OCI-LY7 (cell line): Measurements from ENCODE around the gene ARVCF. TPM values are rescaled to one million over a fixed set of nuclear protein-coding genes. Genes with fewer than 3 reads are reported as not detected.

Experiments
- BruUV-seq: library from RNA; stranded (reverse); fragments of 400-500 nt; replicated peaks from 2 replicates; lab custom pipeline; 2021; lab: Mats Ljungman, UMichigan
- CTCF ChIA-PET: fragments of 300-600 bp; sonication (Branson Sonifier 250); formaldehyde crosslinking; loops from one replicate; lab custom pipeline; 2022; ENCODE audit warnings: antibody characterized with exemption; ENCODE audit not compliant: unreplicated experiment; lab: Charles Lee
- POLR2A ChIA-PET: fragments of 300-600 bp; sonication (Branson Sonifier 250); formaldehyde crosslinking; loops from one replicate; lab custom pipeline; 2022; ENCODE audit warnings: antibody characterized with exemption; lab: Charles Lee
- DNase-seq: peaks from one replicate; pipeline ENCODE4 v3.0.0-alpha.2; 2015; ENCODE audit warnings: low spot score
- H2AFZ ChIP-seq: fragments of 200-600 bp; sonication (generic), shearing (Covaris generic); 2 replicates; pipeline ENCODE4 v1.6.1; 2014; ENCODE audit warnings: mild to moderate bottlenecking, antibody characterized with exemption, low read length, moderate library complexity
- H3K27ac ChIP-seq: fragments of 200-600 bp; sonication (generic); 2 replicates; pipeline ENCODE4 v1.5.1; 2014; ENCODE audit warnings: mixed run types, low read depth, mild to moderate bottlenecking, moderate library complexity, low read length, inconsistent platforms; ENCODE audit not compliant: poor library complexity, severe bottlenecking
- H3K36me3 ChIP-seq: fragments of 200-600 bp; sonication (generic); 2 replicates; pipeline ENCODE4 v1.6.1; 2014; ENCODE audit warnings: mild to moderate bottlenecking, antibody characterized with exemption, low read length, moderate library complexity, mixed read lengths; ENCODE audit not compliant: insufficient read depth
- H3K4me1 ChIP-seq: fragments of 200-600 bp; sonication (generic); 2 replicates; pipeline ENCODE4 v1.5.1; 2014; ENCODE audit warnings: mild to moderate bottlenecking, low read length; ENCODE audit not compliant: insufficient read depth, poor library complexity, severe bottlenecking
- H3K4me2 ChIP-seq: fragments of 200-600 bp; sonication (generic); 2 replicates; pipeline ENCODE4 v1.6.1; 2014; ENCODE audit warnings: mild to moderate bottlenecking, low read length
- H3K4me3 ChIP-seq: fragments of 200-600 bp; sonication (generic); 2 replicates; pipeline ENCODE4 v1.5.1; 2014; ENCODE audit warnings: mild to moderate bottlenecking, low read depth, low read length; ENCODE audit not compliant: poor library complexity, severe bottlenecking
- H3K79me2 ChIP-seq: fragments of 200-600 bp; sonication (generic); 2 replicates; pipeline ENCODE4 v1.6.1; 2016; ENCODE audit warnings: low read depth, mild to moderate bottlenecking, low read length, moderate library complexity, mixed read lengths; ENCODE audit not compliant: insufficient read depth
- H3K9me2 ChIP-seq: fragments of 200-600 bp; sonication (generic); 2 replicates; pipeline ENCODE4 v1.6.1; 2016; ENCODE audit warnings: mild to moderate bottlenecking, low read length, mixed read lengths; ENCODE audit not compliant: insufficient read depth
- H3K9me3 ChIP-seq: fragments of 200-600 bp; sonication (generic); 2 replicates; pipeline ENCODE4 v1.6.1; 2014; ENCODE audit warnings: mild to moderate bottlenecking, mixed run types, low read length, mixed read lengths
- H4K20me1 ChIP-seq: fragments of 200-600 bp; sonication (generic); 2 replicates; pipeline ENCODE4 v1.6.1; 2014; ENCODE audit warnings: mild to moderate bottlenecking, antibody characterized with exemption, low read length, moderate library complexity, mixed read lengths; ENCODE audit not compliant: insufficient read depth
- EZH2phosphoT487 ChIP-seq: fragments of 200-600 bp; sonication (generic); IDR thresholded peaks from 2 replicates; pipeline ENCODE4 v1.6.1; 2018; ENCODE audit warnings: low read depth, borderline replicate concordance, mild to moderate bottlenecking, mixed run types, antibody characterized with exemption, low read length, moderate library complexity, mixed read lengths
- intact Hi-C: fragments of 100-400 bp; cut with micrococcal nuclease; formaldehyde crosslinking; loops from one replicate; pipeline ENCODE4 v1.10.0; 2022; ENCODE audit not compliant: unreplicated experiment
- total RNA-seq, 2 experiments: library from RNA; depleted of rRNA in 1 of 2; stranded (reverse); fragments of >200 nt in 1 of 2; shearing (Covaris generic) in 1 of 2; gene quantifications; 2 replicates each; pipeline ENCODE4 v1.2.3, GENCODE V29; 2014 to 2022
- TF ChIP-seq, protein P1 (sequence below): fragments of 200-600 bp; sonication (generic); conservative IDR thresholded peaks from 2 replicates; pipeline ENCODE4 v1.5.1; 2014; ENCODE audit warnings: mild to moderate bottlenecking, antibody characterized with exemption, low read length, moderate library complexity, mixed read lengths

ARVCF gene
- total RNA-seq, 2 experiments from 2014 or later, result 2.9 to 3.8 TPM

GRCh38 chr22:20028855-20029549 lies 12.4 kb upstream of the ARVCF start:
- CTCF ChIA-PET, result no interaction called here
- H4K20me1 ChIP-seq, result no peaks in the 10 kb centered on the region
- no peaks in the 10 kb centered on the region for H3K9me2 ChIP-seq
- no peaks in the 10 kb centered on the region; the same call in 1 of the 2 replicates for H3K36me3 ChIP-seq
- peaks cover 30% of the 10 kb centered on the region for H3K4me1 ChIP-seq
- no peaks in the 10 kb centered on the region; the same call in 1 of the 2 replicates for H3K9me3 ChIP-seq
- POLR2A ChIA-PET, result no interaction called here
- no TSS peak for BruUV-seq
- no peak overlapping the region for H3K4me2 ChIP-seq
- no peak for DNase-seq
- no peak for TF ChIP-seq EZH2phosphoT487
- TF ChIP-seq, protein P1, sequence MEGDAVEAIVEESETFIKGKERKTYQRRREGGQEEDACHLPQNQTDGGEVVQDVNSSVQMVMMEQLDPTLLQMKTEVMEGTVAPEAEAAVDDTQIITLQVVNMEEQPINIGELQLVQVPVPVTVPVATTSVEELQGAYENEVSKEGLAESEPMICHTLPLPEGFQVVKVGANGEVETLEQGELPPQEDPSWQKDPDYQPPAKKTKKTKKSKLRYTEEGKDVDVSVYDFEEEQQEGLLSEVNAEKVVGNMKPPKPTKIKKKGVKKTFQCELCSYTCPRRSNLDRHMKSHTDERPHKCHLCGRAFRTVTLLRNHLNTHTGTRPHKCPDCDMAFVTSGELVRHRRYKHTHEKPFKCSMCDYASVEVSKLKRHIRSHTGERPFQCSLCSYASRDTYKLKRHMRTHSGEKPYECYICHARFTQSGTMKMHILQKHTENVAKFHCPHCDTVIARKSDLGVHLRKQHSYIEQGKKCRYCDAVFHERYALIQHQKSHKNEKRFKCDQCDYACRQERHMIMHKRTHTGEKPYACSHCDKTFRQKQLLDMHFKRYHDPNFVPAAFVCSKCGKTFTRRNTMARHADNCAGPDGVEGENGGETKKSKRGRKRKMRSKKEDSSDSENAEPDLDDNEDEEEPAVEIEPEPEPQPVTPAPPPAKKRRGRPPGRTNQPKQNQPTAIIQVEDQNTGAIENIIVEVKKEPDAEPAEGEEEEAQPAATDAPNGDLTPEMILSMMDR, result no peak
- no peak overlapping the region for H3K4me3 ChIP-seq
- intact Hi-C loops, result loop anchor here (1.0 kb wide), 2 partner anchors 59 to 88 kb away; partner anchors contain the start of gene TRMT2A
- no peak overlapping the region for H3K27ac ChIP-seq
- no peaks in the 10 kb centered on the region for H3K79me2 ChIP-seq
- H2AFZ ChIP-seq, result no peak overlapping the region

DNA sequence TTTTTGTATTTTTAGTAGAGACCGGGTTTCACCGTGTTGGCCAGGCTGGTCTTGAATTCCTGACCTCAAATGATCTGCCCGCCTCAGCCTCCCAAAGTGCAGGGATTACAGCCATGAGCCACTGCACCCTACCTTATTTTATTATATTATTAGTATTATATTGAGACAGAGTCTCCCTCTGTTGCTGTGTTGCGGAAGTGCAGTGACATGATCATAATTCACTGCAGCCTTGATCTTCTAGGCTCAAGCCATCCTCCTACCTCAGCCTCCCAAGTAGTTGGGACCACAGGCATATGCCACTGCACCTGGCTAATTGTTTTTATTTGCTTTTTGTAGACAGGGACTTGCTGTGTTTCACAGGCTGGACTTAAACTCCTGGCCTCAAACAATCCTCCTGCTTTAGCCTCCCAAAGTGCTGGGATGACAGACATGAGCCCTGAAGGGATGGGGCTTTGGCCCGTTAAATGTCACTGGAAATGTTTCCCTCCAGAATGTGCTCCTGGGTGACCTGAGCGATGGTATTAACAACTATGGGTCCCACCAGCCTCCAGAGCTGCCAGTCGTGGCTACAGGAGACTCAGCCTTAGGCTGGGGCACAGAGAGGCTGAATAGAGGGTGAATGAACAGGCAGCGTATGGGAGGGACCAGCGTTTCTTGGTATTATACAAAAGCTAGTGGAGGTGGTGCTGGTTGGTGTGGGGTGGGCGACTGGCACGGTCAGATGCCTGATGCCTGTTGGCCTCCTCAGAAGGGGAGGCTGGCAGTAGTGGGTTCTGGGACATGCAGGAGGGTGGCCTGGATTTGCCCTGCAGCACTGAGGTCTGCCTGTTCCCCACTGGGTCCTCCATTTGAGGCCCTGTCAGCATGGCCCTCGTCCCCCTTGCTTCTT lies 11.6 kb upstream of the ARVCF start:
- POLR2A ChIA-PET, result no interaction called here
- H4K20me1 ChIP-seq, result no peaks in the 10 kb centered on the region
- no peak overlapping the region for H2AFZ ChIP-seq
- TF ChIP-seq, protein P1, result peak; percentile 67
- TF ChIP-seq EZH2phosphoT487, result no peak
- H3K9me2 ChIP-seq, result no peaks in the 10 kb centered on the region
- no peaks in the 10 kb centered on the region for H3K9me3 ChIP-seq
- intact Hi-C loops, result loop anchor here (1.0 kb wide), 1 partner anchor 58 kb away; no protein-coding TSS in a partner anchor
- no peak overlapping the region for H3K27ac ChIP-seq
- CTCF ChIA-PET, result no interaction called here
- BruUV-seq, result no TSS peak
- no peak overlapping the region for H3K4me2 ChIP-seq
- peak; percentile 52 for DNase-seq
- peaks cover 22% of the 10 kb centered on the region for H3K4me1 ChIP-seq
- no peak overlapping the region for H3K4me3 ChIP-seq
- H3K79me2 ChIP-seq, result no peaks in the 10 kb centered on the region
- no peaks in the 10 kb centered on the region; the same call in 1 of the 2 replicates for H3K36me3 ChIP-seq
